Fibroblast of pulmonary artery (primary cell): ENCODE results near the gene GFRA4.
"Not testable (repeated sequence)": the region's sequence is repeated elsewhere in the genome, so short reads cannot be mapped to it uniquely, and the experiment has no call there.

Source experiments
- DNase-seq: peaks from one replicate; pipeline ENCODE4 v3.0.0-alpha.2; 2010; ENCODE audit warnings: low read depth
- H3K4me3 ChIP-seq: replicated peaks from 2 replicates; pipeline ENCODE4 v1.5.1; 2011; ENCODE audit warnings: low read depth, mild to moderate bottlenecking, control low read depth, low read length, moderate library complexity
- TF ChIP-seq, protein P1 (sequence below): IDR thresholded peaks from 2 replicates; pipeline ENCODE4 v1.5.1; 2011; ENCODE audit warnings: mild to moderate bottlenecking, control low read depth, low read length, inconsistent platforms; ENCODE audit errors: missing control alignments

Gene GFRA4

DNA sequence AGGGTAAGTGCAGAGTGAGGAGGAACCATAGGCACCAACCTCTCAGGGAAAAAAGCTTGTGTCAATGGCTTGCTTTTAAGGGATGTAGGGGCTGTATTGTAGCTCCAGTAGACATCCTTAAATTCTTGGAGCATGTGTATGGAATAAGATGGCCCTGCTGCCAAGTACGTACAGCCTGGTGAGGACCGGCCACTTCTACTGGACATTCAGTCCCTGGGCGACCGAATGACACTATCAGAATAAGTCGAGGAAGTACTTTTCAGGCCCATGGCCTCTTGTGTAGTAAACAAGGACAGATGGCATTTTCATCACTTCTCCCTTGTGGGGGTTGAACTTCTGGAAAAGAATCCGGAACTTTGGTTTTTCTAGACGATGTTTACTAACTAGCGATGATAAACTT lies 32.8 kb downstream of the GFRA4 start:
- H3K4me3 ChIP-seq, result no peak overlapping the region
- TF ChIP-seq, protein P1, sequence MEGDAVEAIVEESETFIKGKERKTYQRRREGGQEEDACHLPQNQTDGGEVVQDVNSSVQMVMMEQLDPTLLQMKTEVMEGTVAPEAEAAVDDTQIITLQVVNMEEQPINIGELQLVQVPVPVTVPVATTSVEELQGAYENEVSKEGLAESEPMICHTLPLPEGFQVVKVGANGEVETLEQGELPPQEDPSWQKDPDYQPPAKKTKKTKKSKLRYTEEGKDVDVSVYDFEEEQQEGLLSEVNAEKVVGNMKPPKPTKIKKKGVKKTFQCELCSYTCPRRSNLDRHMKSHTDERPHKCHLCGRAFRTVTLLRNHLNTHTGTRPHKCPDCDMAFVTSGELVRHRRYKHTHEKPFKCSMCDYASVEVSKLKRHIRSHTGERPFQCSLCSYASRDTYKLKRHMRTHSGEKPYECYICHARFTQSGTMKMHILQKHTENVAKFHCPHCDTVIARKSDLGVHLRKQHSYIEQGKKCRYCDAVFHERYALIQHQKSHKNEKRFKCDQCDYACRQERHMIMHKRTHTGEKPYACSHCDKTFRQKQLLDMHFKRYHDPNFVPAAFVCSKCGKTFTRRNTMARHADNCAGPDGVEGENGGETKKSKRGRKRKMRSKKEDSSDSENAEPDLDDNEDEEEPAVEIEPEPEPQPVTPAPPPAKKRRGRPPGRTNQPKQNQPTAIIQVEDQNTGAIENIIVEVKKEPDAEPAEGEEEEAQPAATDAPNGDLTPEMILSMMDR, result no peak
- DNase-seq, result no peak

DNA sequence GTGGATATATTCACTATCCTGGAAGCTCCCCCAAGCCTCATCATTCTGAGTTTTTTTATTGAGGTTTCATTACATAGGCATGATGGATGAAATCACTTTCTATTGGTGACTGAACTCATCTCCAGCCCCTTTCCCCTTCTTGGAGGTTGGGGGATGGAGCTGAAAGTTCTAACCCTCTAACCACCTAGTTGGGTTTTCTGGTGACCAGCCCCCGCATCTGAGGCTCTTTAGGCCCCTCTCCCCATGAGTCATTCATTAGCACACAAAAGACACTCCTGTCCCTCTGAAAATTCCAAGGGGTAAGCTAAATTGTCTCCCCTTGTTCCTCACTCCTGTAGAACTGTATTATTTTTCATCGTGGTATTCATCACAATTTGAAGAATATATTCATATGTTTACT lies 33.3 kb downstream of the GFRA4 start:
- no peak overlapping the region for H3K4me3 ChIP-seq
- DNase-seq, result no peak
- TF ChIP-seq, protein P1, result no peak

DNA sequence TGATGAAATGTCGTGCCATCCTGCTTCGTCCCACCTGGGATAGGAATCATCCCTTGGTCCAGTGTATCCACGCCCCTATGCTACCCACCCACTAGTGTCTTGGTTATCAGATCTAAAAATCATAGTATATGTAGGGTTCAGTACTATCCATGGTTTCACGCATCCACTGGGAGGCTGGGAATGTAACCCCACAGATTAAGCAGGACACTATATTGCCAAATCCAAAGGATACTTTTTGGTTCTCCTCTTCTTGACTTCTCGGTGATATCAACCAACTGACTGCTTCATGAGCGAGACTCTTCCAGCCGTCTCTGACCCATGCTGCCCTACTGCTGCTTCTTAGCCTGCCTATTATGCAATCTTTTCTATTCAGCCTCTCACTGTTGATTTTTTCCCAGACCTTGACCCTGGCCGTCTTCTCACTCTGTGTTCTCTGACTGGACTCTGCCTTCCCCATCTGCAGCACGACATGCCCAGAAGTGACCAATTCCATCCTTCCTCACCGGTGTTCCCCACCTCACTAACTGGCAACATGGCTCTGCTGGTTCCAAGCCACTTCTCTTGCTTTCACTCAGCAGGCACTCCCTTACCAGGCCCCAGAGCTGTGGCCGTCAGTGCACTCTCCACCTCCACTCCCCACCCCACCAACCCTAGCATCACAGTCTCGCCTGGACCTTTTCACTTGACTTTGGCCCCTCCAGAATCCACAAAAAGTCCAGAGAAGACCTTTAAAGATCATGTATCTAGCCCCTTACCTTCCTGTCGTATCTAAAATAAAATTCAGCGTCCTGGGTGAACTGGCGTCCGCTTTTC lies 34.5 kb downstream of the GFRA4 start:
- no peak for DNase-seq
- TF ChIP-seq, protein P1, result no peak

DNA sequence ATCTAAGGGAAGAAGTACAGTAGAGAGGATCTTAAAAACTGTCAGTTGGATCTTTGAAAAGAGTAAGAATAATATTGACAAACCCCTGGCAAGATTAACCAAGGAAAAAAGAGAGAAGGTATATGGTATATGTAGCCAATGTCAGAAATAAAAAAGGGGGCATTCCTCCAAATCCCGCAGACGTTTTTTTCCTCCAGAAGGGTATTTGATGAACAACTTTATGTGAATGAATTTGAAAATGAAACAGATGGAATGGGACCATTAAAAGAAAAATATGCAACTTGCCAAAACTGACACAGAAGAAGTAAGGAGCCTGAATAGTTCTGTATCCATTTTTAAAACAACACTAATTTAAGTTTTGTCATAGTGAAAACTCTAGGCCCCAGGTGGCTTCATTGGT lies 35.7 kb downstream of the GFRA4 start:
- TF ChIP-seq, protein P1, result no peak
- DNase-seq, result no peak
- no peak overlapping the region for H3K4me3 ChIP-seq

More for the DNA sequence above, 34.5 kb downstream of the GFRA4 start:
- no peak overlapping the region for H3K4me3 ChIP-seq

DNA sequence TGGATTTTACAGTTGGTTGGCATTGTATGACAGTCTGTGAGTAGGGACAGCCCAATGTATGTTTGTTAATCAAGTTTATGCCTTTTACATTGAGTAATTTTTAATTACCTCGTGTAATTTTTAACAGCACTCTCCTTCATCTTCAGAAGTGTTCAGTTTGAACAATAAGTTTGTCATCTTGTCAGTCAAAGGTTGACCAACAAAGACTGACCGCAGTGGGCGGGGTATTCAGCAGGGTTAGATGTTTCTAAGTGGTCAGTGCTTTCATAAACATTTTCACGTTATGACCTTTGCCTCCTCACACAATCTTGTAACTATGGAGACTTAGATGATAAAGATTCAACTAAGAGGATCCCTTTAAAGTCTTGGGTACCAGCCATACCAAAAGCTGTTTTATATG lies 40.8 kb downstream of the GFRA4 start:
- TF ChIP-seq, protein P1, result no peak
- H3K4me3 ChIP-seq, result no peak overlapping the region
- no peak for DNase-seq

DNA sequence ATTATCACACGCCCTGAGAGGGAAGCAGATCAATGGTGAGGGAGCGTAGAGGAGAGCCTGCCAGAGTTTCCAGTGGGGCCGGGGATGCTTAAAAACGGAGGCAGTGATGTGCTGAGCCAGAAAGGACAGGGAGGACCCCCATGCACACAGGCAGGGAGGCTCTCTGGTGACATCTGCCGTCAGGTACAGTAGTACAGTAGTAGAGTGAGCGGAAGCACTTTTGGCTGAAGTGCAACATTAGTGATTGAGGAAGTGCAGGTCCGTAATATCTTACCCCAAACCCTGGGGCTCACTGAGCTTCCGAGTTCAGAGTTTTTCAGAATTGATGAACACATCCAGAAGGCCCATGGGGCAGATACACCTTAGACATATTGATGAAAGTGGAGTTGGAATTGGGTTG lies 42.1 kb downstream of the GFRA4 start:
- TF ChIP-seq, protein P1, result no peak
- H3K4me3 ChIP-seq, result no peak overlapping the region
- DNase-seq, result no peak

DNA sequence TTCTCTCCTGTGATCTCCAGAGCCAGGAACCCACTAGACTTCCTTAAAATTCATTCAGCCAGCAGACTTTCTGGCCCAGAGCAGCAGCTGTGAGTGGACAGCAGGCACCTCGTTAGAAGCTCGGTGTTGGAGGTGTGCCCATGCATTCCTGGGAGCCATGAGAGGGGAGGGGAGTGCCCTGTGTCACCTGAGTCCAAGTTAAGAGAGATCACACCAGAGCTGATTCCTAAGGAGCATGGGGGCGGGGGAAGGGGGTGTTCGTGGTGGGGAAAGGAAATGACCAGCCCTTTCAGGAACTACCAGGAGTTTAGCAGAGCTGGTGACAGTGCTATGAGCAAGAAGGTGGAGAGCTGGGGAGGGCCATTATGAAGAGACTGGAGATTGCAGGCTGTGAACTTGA lies 46.9 kb downstream of the GFRA4 start:
- TF ChIP-seq, protein P1, result no peak
- H3K4me3 ChIP-seq, result no peak overlapping the region
- DNase-seq, result peak; percentile 16

DNA sequence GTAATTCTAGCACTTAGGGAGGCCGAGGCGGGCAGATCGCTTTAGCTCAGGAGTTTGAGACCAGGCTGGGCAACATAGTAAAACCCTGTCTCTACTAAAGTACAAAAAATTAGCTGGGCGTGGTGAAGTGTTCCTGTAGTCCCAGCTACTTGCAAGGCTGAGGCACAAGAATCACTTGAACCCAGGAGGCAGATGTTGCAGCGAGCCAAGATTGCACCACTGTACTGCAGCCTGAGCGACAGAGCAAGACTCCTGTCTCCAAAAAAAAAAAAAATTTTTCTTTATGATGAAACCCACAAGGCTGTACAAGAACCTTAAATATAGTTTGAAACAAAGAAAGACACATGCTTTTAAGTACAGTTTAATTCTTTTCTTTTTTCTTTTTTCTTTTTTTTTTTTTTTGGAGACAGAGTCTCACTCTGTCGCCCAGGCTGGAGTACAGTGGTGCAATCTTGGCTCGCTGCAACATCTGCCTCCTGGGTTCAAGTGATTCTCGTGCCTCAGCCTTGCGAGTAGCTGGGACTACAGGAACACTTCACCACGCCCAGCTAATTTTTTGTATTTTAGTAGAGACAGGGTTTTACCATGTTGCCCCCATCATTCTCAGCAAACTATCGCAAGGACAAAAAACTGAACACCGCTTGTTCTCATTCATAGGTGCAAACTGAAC lies 47.9 kb downstream of the GFRA4 start:
- not testable (repeated sequence) for DNase-seq, H3K4me3 ChIP-seq
